NOMO-1 (cell line): ENCODE data around the gene UPK1B.
"Not testable (repeated sequence)": the region's sequence is repeated elsewhere in the genome, so short reads cannot be mapped to it uniquely, and the experiment has no call there.

Experiments used
- DNase-seq, 2 experiments: peaks; one replicate each; lab custom pipeline; 2025; ENCODE audit not compliant: unreplicated experiment in 2 of 2; lab: John Stamatoyannopoulos, UW

The UPK1B gene

DNA sequence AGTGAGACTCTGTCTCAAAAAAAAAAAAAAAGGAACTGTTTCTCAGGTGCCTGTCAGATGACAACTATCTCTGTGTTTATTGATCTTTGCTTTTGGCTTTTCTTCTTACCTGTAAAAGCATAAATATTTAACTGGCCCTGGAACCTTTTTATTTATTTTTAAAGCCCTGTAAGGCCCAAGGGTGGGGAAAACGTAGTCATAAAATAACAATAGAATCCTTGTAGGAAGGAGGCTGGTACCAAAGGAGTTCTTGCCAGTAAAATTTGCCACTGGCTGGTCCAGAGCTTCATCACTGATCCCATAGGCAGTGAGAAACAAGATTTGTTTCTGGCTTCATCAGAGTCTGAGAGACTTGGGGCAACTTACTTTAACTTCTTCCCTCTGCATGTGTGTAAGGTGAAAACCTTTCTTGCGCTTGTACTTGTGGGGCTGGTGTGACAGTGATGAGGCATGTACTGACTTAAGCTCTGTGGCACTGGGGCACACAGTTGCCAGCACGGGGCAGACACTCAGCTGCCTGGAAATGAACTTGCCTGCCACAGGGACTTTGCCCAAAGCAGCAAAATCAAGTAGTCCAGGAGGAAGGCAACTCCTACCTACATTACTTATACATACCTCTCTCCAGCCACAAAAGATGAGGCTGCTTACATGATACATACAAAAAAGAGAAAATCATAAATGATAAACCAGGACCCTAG is 47.7 kb downstream of the UPK1B start:
- DNase-seq = no peak

DNA sequence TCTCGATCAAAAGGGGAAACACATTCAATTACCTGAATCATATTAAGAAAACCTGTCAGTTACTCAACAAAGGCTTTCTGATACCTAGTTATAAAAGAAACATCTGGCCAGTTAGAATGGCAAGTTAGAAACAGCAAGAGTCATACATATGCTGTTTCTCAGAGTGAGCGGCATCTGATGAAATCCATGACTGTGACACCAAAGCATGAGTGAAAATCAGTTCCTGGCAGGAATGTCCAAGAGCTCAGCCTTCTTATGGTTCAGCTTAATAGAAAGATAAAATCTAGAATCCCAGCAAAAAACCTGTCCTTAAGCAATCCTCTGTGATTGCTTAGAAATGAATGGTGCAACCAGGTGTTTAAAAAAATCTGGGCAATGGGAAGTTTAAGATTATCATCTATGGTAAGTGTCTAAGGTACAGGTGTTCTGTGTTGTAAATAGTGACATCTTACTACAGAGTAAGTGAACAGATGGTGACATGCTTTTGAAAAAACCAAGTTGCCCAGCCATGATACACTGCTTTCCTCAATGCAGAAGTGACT is 48.5 kb downstream of the UPK1B start:
- DNase-seq = no peak

DNA sequence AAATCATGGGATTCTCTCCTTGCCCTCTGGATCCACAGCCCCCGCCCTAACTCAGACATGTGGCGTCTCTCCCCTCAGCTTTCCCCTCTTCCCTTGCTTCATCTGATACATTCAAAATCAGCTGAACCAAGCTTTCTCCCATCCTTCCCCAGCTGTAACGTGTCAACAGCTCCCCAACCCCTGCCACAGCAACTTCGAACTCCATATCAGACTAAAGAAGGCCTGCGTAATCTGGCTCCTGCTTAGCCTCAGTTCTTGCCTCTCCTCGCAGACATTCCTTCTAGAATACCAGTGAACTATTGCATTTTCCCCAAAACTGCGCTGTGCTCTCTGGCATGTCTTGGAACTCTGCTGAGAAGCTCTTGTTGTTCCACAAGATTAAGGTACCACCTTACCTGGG is 49.0 kb downstream of the UPK1B start:
- no peak for DNase-seq

DNA sequence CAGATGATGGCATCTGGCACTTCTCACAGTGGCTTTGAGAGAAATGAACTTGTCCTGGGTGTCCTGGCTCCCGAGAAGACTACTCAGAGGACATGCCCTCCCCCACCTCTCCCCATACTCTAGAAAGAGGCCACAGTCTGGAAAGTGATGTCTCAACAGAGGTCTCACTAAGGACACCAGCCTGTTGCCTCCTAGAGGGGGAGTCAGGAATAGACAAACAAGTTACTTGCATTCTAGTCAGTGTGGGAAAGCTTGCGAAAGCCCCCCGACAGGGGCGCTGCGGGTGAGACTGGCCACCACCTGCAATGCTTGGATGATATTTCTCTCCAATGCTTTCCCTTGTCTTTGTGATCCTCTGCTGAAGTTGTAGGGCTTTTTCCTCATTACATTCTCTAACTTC is 50.1 kb downstream of the UPK1B start:
- DNase-seq = no peak

DNA sequence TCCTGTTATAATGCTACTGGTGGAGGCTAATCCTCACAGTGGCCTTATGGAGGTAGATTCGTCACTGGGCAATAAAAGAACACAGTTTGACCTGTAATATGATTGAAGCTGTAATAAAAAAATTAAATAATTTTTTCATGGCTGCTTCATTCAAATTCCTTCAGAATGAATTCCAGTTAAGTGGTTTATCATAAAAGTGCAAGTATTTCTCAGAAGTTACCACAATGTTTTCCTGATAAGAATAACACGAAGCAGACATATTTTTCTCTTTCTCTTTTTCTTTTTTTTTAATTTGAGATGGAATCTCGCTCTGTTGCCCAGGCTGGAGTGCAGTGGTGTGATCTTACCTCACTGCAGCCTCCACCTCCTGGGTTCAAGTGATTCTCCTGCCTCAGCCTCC is 51.7 kb downstream of the UPK1B start:
- DNase-seq = no peak

DNA sequence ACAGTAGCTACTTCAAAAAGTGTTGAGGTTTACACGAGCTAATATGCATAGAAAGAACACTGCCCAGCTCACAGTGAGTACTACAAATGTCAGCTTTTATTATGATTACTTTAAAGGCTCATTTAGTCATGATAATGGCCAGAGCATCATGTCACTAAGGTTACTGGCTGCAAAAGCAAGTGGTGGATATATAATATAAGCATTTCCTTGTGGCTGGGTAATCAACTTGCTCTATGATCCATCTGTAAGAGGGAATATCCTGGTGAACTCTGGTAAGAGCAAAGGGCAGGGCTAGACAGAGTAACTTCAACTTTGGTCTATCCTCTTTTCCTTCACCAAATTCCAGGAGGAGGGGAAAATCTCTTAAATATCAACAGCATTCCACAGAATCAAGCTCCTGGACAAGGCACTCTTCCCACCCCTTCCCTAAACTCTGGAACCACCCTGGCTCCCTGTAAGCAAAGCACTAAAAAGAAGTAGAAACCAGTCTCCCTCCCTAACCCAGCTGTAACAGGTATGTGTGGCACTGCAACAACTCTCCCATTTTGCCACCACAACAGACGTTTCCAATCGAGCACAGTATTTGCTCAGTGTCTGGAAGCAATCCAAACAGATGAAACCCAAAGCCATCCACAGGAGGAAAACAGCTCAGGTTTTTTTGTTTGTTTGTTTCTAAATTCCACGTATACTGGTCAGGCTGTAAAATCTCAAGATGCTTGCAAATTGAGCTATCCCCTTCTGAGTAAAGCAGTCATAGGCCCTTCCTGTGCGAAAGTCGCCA is 53.9 kb downstream of the UPK1B start:
- DNase-seq = no peak

DNA sequence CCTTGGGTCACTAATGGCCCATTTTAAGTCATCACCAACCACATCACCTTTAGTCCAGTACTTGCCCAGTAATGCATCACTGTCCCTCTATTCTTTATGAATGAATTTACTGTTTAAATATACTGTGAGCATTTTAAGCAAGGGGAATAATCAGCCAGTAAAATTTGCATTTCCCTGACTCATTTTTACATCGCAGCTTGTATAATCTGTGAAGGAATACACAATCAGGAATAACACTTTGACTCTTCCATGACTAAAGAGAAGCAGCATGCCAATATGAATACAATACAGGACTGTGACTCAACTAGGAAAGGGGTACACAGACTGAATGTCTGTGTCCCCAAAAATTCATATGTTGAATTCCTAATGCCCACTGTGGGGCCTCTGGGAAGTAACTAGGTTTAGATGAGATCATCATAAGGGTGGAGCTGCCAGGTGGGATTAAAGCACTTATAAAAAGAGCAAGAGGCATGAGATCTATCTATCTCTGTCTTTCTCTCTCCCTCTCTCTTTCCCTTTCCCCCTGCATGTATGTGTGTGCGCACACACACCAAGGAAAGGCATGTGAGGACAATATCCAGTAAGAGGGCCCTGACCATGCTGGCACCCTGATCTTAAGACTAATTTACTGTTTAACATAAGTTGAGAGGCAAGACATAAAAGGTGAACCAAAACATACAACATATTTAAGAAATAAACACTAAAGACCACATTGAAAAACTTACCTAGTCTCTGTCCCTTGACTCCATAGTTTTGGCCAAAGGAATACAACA is 55.2 kb downstream of the UPK1B start:
- no peak for DNase-seq

DNA sequence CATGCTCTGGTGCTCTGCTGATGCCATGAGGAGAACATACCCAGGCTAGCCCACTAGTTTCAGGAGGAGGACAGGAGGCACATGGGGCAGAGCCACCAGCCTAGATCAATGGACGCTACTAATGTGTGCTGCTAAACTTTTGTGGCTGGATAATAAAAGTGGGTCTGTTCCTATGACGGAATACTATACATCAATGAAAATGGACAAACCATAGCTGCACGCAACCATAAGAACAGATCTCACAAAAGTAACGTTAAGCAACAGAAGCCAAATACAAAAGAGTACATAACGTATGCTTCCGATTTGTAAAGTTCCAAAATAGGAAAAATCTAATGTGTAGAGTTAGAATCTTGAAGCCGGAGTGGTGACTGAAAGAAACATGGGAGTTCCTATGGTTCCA is 55.8 kb downstream of the UPK1B start:
- no peak for DNase-seq

DNA sequence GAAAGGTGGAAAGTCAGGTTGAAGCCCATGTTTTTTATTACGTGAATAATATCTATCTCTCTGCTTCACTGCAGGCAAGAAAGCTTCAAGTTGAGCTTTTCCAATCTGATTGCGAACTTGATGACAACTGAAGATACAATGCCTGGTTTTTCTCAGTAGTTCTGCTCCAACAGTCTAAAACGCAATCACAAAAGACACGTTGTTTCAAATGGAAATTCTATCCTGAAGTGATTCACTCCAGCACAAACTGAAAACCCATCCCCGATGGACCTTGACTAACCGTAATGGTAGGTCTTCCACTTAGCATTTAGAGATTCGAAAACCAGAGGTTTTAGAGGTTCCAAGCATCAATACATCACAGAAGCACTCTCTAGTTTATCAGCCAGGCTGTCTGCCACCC is 56.7 kb downstream of the UPK1B start:
- DNase-seq = no peak

DNA sequence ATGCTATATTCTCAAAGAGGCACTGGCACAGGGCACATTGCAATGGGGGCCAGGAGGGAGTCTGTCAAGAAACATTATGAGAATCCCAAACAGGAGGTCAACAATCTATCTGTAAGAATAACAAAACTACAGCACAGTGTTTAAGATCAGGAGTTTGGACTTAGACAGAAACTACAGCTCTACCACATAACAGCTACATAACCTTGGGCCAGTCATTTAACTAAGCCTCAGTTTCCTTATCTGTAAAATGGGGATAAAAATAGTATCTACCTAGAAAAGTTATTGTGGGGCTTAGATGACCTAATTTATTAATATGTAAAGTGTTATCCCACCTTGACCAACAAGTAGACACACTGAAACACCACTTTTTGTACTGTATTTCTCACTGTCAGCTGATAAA is 57.3 kb downstream of the UPK1B start:
- no peak for DNase-seq

DNA sequence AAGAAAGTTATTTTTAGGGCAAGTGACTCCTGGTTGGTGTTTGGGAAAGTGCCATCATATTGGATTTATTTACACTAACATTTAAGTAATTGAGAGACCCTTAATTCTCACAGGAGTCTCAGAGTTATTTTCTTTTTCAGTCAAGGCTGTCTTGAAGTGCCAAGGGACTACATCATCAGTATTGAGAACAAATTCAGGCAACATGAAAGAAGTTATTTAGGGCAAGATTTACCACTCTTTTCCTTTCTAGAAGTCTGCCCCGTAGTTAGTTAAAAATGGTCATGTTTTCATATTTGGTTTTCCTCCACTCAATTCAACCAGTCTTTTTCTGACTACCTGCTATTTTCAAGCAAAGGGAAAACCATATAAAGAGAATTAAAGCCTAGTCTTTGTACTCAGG is 61.2 kb downstream of the UPK1B start:
- no peak for DNase-seq

DNA sequence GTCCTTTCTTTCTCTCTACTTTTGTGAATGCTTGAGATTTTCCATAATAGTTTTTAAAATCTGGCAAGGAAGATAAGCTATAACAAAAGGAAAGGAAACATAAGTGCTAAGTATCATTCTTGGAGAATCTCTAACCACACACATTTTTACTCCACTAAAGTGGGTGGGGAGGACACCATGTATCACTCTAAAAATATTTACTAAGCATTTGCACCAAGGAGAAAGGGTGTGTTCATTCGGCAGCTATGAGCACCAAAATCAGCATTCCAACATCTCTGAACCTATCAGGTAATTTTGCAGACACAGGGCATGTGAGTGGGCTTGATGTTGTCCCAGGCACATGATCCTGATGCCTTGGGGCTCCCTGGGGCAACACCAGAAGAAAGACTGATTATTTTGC is 61.8 kb downstream of the UPK1B start:
- DNase-seq = no peak

DNA sequence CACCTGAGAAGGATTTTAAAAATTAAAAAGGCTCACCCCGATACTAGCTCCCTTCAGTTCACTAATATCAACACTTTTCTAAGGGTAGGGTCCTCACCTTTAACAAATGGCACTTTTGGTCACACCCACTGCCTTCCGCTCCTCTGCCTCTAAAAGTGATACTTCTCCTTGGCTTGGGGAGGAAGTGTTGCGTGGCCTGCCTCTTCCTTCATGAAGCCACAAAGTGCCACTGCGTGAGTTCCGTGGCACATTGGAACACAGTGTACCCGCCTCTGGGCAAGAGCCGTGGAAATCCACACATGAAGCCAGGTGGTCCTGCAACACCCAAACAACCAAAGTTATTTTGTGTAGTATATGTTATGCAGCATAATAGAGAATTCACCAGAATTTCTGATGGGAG is 63.4 kb downstream of the UPK1B start:
- DNase-seq = no peak

DNA sequence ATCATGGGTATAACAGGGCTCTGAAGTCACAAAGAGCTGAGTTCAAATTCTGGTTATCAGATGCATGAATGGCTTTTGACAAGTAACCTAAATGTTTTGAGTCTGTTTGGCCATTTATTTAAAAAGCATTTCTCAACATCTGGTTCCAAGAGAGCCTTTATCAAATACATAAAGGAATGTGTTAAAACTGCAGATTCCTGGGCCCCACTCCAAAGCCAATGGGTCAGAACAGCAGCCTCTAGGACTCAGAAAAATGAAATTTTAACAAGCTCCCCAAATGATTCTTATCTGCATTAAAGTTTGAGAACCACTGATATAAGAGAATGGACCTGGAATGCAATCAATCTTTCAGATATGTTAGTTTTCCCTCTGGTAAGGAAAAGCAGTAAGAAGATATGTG is 63.9 kb downstream of the UPK1B start:
- no peak for DNase-seq

DNA sequence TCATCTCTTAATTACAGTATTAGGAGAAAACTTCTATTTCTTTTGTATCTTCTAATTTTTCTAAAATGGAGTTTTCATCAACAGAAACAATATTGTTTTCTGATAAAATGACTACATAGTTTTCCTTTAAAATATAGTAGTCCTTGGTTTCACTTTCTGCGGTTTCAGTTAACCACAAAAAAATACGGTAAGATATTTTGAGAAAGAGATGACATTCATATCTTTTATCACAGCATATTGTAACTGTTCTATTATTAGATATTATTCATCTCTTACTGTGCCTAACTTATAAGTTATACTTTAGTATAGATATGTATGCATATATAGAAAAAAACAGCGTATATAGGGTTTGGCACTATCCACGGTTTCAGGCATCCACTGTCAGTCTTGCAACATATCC is 65.0 kb downstream of the UPK1B start:
- no peak for DNase-seq

DNA sequence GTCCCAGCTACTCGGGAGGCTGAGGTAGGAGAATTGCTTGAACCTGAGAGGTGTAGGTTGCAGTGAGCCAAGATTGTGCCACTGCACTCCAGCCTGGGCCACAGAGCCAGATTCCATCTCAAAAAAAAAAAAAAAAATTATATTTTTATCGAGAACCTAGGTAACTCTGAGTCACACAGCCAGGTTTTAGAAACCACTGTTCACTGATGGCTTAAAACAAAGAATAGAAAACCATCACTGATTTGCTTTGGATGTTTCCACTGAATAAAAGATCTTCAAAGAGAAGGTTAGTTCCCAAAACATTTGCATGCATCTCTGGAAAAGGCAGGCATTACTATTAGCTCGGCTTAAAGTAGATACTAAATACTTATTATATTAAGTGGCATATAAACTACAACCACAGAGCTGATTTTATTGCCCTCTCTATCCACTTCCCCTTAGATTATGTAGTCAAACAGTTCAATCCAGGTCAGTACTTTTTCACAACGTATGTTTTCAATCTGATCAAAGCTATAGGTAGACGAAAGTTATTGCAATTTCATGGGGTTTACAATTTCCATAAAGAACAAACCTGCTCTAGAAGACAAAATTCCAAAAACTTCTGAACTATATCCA is 65.9 kb downstream of the UPK1B start:
- DNase-seq = peak; percentile 1 to 52

DNA sequence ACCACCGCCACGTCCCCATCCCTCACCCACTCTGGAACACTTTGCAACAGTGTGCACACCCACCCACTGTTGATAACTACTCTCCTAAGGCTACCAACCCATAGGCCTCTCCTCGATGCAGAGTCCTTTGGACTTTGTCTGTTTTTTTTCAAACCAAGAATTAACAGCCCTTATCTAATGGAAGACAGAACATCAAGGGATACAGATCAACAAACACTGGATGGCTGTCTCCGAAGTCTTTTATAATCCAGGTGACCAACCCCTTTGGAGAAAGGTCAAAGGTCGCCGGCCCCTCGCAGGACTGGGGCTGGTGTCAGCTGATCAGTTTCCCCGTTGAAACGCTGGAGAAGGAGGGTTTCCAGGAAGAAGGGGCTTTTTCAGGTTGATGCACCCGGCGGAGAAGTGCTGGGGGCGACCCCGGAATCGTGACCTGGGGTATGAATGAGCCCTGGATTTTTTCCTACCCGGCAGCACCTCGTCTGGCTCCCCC is 66.7 kb downstream of the UPK1B start:
- peak; percentile 2 to 32 for DNase-seq

DNA sequence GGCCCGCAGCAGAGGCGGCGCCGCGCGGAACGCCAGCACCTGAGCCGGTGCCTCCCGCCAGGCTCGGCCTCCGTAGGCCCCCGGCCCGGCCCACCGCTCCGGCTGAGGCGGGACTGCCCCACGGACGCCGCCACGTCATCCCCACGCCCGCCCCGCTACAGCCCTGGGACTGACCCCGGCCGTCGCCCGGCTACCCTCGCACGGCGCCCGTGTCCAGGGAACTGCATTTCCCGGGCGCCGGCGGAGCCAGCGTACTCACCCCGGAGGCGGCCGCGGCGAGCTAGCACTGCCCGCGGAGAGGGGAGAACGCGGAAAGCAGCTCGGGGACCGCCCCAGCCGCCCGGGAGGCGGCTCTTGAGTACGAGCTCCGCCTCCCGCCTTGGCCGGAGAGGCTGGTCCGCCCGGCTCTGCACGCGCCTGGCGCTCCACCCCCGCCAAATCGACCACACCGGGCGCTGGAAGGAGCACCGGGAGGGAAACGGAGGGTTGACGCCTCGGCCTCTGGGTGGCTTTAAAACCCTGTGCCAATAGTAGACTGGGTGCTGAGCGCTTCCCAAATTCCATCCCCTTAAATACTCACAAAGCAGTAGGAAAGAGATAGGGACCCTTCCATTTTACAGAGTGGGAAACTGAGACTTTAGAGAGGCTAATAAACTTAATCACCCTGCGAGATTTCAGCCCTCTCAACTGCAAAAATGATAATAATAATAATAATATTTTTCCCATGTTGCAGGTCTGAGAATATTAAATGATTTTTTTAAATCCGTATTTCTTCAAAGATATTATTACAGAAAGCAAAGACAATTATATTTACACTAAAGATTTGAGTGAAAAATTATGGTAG is 67.4 kb downstream of the UPK1B start, which contains the start of gene B4GALT4:
Gene B4GALT4 (minus strand): TSS at position 288 of the 844 bp plus-strand sequence. CDS start 10,779 bp downstream, outside the sequence.
- DNase-seq = peak; percentile 80 to 89

DNA sequence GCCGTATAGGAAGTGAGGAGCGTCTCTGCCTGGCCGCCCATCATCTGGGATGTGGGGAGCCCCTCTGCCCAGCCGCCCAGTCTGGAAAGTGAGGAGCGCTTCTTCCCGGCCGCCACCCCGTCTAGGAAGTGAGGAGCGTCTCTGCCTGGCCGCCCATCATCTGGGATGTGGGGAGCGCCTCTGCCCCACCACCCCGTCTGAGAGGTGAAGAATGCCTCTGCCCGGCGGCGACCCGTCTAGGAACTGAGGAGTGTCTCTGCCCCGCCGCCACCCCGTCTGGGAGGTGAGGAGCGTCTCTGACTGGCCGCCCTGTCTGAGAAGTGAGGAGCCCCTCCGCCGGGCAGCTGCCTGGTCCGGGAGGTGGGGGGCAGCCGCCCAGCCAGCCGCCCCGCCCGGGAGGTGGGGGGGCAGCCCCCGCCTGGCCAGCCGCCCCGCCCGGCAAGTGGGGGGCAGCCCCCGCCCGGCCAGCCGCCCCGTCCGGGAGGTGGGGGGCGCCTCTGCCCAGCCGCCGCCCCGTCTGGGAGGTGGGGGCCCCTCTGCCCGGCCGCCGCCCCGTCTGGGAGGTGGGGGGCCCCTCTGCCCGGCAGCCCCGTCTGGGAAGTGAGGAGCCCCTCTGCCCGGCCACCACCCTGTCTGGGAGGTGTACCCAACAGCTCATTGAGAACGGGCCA is 69.1 kb downstream of the UPK1B start:
- not testable (repeated sequence) for DNase-seq
